Measurements from ENCODE around the gene LRRC37A3. TPM values are rescaled to one million over a fixed set of nuclear protein-coding genes. Genes with fewer than 3 reads are reported as not detected.
"Not testable (repeated sequence)": the region's sequence is repeated elsewhere in the genome, so short reads cannot be mapped to it uniquely, and the experiment has no call there.

LRRC37A3 gene
- total and polyA plus RNA-seq, 2 donors (not counting 1 experiment from before 2014, with no cell fraction given): 2.3 to 7.3 TPM

GRCh38 chr17:64938925-64939474, 19.7 kb upstream of the LRRC37A3 start:
- Histone ChIP-seq H3K4me3 (replicated peaks in 1 of 4; ENCODE audit: control extremely low read depth in 1 of 4, insufficient read depth in 1 of 4, low read depth in 3 of 4, low read length in 4 of 4) (no peak overlapping the region), H4K20me1 (ENCODE audit: control insufficient read depth, extremely low read depth, insufficient read depth, low read length) (no peaks in the 10 kb centered on the region), H3K27ac (ENCODE audit: insufficient read depth, low read length) (no peak overlapping the region), H3K27me3 (ENCODE audit: control insufficient read depth, insufficient read depth, low read length) (no peaks in the 10 kb centered on the region), H3K4me1 (ENCODE audit: control insufficient read depth, extremely low read depth, insufficient read depth, low read length) (no peaks in the 10 kb centered on the region), H2AFZ (ENCODE audit: low read length) (no peak overlapping the region), H3K79me2 (ENCODE audit: control insufficient read depth, insufficient read depth, low read length) (no peaks in the 10 kb centered on the region), H3K9ac (ENCODE audit: insufficient read depth, low read length) (no peak overlapping the region), H3K9me3 (ENCODE audit: control insufficient read depth, insufficient read depth, low read depth, low read length) (no peaks in the 10 kb centered on the region), H3K4me2 (ENCODE audit: extremely low read depth, insufficient read depth, low read length) (no peak overlapping the region), H3K36me3 (ENCODE audit: control insufficient read depth, insufficient read depth, low read length) (no peaks in the 10 kb centered on the region)
- TF ChIP-seq CTCF (conservative IDR thresholded peaks at IDR 0.05 in 1 of 2, IDR thresholded peaks at IDR 0.05 in 1 of 2; ENCODE audit: low read depth in 1 of 2, low read length in 2 of 2) (peak; percentile 34 to 59), EZH2 (IDR thresholded peaks at IDR 0.05; ENCODE audit: low read length, missing control alignments) (no peak)
- no peak for DNase-seq (ENCODE audit: low read depth in 2 of 2)

- H3K9ac ChIP-seq (ENCODE audit: insufficient read depth, low read length): no peak overlapping the region
- TF ChIP-seq EZH2 (IDR thresholded peaks at IDR 0.05; ENCODE audit: low read length, missing control alignments) (no peak), CTCF (conservative IDR thresholded peaks at IDR 0.05 in 1 of 2, IDR thresholded peaks at IDR 0.05 in 1 of 2; ENCODE audit: low read depth in 1 of 2, low read length in 2 of 2) (no peak)
- H4K20me1 ChIP-seq (ENCODE audit: control insufficient read depth, extremely low read depth, insufficient read depth, low read length): no peaks in the 10 kb centered on the region
- no peak overlapping the region for H3K27ac ChIP-seq (ENCODE audit: insufficient read depth, low read length)
- H3K4me2 ChIP-seq (ENCODE audit: extremely low read depth, insufficient read depth, low read length): no peak overlapping the region
- H3K36me3 ChIP-seq (ENCODE audit: control insufficient read depth, insufficient read depth, low read length): no peaks in the 10 kb centered on the region
- DNase-seq (ENCODE audit: low read depth in 2 of 2): no peak
- H3K27me3 ChIP-seq (ENCODE audit: control insufficient read depth, insufficient read depth, low read length): no peaks in the 10 kb centered on the region
- no peak overlapping the region for H3K4me3 ChIP-seq (replicated peaks in 1 of 4; ENCODE audit: control extremely low read depth in 1 of 4, insufficient read depth in 1 of 4, low read depth in 3 of 4, low read length in 4 of 4)
- H3K9me3 ChIP-seq (ENCODE audit: control insufficient read depth, insufficient read depth, low read depth, low read length): no peaks in the 10 kb centered on the region
- no peak overlapping the region for H2AFZ ChIP-seq (ENCODE audit: low read length)
- H3K79me2 ChIP-seq (ENCODE audit: control insufficient read depth, insufficient read depth, low read length): no peaks in the 10 kb centered on the region
- no peaks in the 10 kb centered on the region for H3K4me1 ChIP-seq (ENCODE audit: control insufficient read depth, extremely low read depth, insufficient read depth, low read length)
Observed at GRCh38 chr17:64938290-64938689, 19.0 kb upstream of the LRRC37A3 start.

GRCh38 chr17:64936117-64936516, 16.8 kb upstream of the LRRC37A3 start:
- Histone ChIP-seq H3K27me3 (ENCODE audit: control insufficient read depth, insufficient read depth, low read length) (no peaks in the 10 kb centered on the region), H3K9me3 (ENCODE audit: control insufficient read depth, insufficient read depth, low read depth, low read length) (no peaks in the 10 kb centered on the region), H3K4me3 (replicated peaks in 1 of 4; ENCODE audit: control extremely low read depth in 1 of 4, insufficient read depth in 1 of 4, low read depth in 3 of 4, low read length in 4 of 4) (no peak overlapping the region), H3K4me1 (ENCODE audit: control insufficient read depth, extremely low read depth, insufficient read depth, low read length) (no peaks in the 10 kb centered on the region), H3K79me2 (ENCODE audit: control insufficient read depth, insufficient read depth, low read length) (no peaks in the 10 kb centered on the region), H3K4me2 (ENCODE audit: extremely low read depth, insufficient read depth, low read length) (no peak overlapping the region), H3K9ac (ENCODE audit: insufficient read depth, low read length) (no peak overlapping the region), H4K20me1 (ENCODE audit: control insufficient read depth, extremely low read depth, insufficient read depth, low read length) (no peaks in the 10 kb centered on the region), H3K27ac (ENCODE audit: insufficient read depth, low read length) (no peak overlapping the region), H2AFZ (ENCODE audit: low read length) (no peak overlapping the region), H3K36me3 (ENCODE audit: control insufficient read depth, insufficient read depth, low read length) (no peaks in the 10 kb centered on the region)
- DNase-seq (ENCODE audit: low read depth in 2 of 2): no peak
- TF ChIP-seq EZH2 (IDR thresholded peaks at IDR 0.05; ENCODE audit: low read length, missing control alignments): no peak

DNA sequence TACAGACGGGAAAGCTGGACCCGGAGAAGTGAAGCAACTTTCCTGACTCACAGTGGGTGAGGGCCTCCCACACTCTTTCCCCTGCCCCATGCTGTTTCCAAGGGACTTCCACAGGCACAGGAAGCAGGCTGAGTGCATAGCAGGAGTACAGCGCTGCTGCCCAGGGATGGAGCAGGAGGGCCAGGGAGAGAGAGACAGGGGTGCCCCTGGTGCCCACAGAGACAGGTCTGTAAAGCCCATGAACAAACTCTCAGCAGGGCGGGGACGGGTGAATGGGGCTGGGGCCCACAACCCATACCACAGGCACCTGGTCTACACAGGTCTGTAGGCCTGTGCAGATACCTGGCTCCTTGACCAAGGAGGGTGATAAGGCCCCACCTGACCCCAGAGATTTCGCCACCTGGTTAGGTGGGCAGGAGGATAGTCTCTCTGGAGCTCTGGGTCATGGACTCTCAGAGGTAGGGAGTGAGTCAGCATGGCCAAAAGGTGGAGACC, 15.1 kb upstream of the LRRC37A3 start:
- H3K36me3 ChIP-seq (ENCODE audit: control insufficient read depth, insufficient read depth, low read length); H3K9ac ChIP-seq (ENCODE audit: insufficient read depth, low read length); H3K27ac ChIP-seq (ENCODE audit: insufficient read depth, low read length); H2AFZ ChIP-seq (ENCODE audit: low read length); H3K4me1 ChIP-seq (ENCODE audit: control insufficient read depth, extremely low read depth, insufficient read depth, low read length); DNase-seq (ENCODE audit: low read depth in 2 of 2); H3K9me3 ChIP-seq (ENCODE audit: control insufficient read depth, insufficient read depth, low read depth, low read length); H3K27me3 ChIP-seq (ENCODE audit: control insufficient read depth, insufficient read depth, low read length); H3K79me2 ChIP-seq (ENCODE audit: control insufficient read depth, insufficient read depth, low read length); H3K4me2 ChIP-seq (ENCODE audit: extremely low read depth, insufficient read depth, low read length); H4K20me1 ChIP-seq (ENCODE audit: control insufficient read depth, extremely low read depth, insufficient read depth, low read length); H3K4me3 ChIP-seq (replicated peaks in 1 of 4; ENCODE audit: control extremely low read depth in 1 of 4, insufficient read depth in 1 of 4, low read depth in 3 of 4, low read length in 4 of 4): not testable (repeated sequence)

- not testable (repeated sequence) for H3K36me3 ChIP-seq (ENCODE audit: control insufficient read depth, insufficient read depth, low read length); H3K27me3 ChIP-seq (ENCODE audit: control insufficient read depth, insufficient read depth, low read length); H3K4me2 ChIP-seq (ENCODE audit: extremely low read depth, insufficient read depth, low read length); H3K4me3 ChIP-seq (replicated peaks in 1 of 4; ENCODE audit: control extremely low read depth in 1 of 4, insufficient read depth in 1 of 4, low read depth in 3 of 4, low read length in 4 of 4); H3K9me3 ChIP-seq (ENCODE audit: control insufficient read depth, insufficient read depth, low read depth, low read length); H3K79me2 ChIP-seq (ENCODE audit: control insufficient read depth, insufficient read depth, low read length); H3K9ac ChIP-seq (ENCODE audit: insufficient read depth, low read length); H2AFZ ChIP-seq (ENCODE audit: low read length); H4K20me1 ChIP-seq (ENCODE audit: control insufficient read depth, extremely low read depth, insufficient read depth, low read length); DNase-seq (ENCODE audit: low read depth in 2 of 2); H3K4me1 ChIP-seq (ENCODE audit: control insufficient read depth, extremely low read depth, insufficient read depth, low read length); H3K27ac ChIP-seq (ENCODE audit: insufficient read depth, low read length)
Observed at GRCh38 chr17:64932850-64933249, 13.6 kb upstream of the LRRC37A3 start.
